Measurements from ENCODE around the gene GOLGA6L2.
"Not testable (repeated sequence)": the region's sequence is repeated elsewhere in the genome, so short reads cannot be mapped to it uniquely, and the experiment has no call there.

DNA sequence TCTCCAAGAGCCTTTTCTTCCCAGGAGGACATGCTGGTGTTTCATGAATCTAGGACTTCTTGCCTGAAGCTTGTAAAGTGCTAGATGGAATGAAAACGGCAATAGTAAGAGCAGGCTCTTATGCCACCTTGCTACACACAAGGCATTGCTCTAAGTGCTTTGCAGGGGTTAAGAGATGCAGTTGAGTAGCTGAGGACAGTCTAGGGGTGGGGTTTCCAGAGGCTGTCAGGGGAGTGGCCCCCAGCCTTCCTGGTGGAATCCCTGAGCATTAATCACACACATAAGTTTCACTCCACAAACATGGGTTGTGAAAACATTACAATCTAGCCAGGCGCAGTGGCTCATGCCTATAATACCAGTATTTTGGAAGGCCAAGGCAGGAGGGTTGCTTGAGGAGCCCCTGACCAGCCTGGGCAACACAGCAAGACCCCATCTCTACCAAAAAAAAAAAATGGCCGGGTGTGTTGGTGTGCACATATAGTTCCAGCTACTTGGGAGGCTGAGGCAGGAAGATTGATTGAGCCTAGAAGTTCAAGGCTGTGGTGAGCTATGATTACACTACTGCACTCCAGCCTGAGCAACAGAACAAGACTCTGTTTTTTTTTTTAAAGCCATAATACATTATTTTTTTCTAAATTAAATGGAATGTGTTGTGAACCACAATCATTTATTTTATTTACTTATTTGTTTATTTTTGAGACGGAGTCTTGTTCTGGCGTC lies 34.0 kb downstream of the GOLGA6L2 start:
- TF ChIP-seq CTCF (conservative IDR thresholded peaks at IDR 0.05 in 1 of 2, IDR thresholded peaks at IDR 0.05 in 1 of 2; ENCODE audit: extremely low read depth in 1 of 2, insufficient read depth in 1 of 2, low read depth in 1 of 2, low read length in 2 of 2); EZH2 (IDR thresholded peaks at IDR 0.05; ENCODE audit: borderline replicate concordance, low read length): not testable (repeated sequence)
